H1 (cell line): ENCODE data around the gene ILF2. TPM values are rescaled to one million over a fixed set of nuclear protein-coding genes. Genes with fewer than 3 reads are reported as not detected.

ENCODE experiments used
- CTCF ChIA-PET: fragments of 300-600 bp; sonication (Branson Sonifier 250); formaldehyde crosslinking; loops from one replicate; lab custom pipeline; 2021; ENCODE audit not compliant: partially characterized antibody; lab: Charles Lee
- POLR2A ChIA-PET: fragments of 300-600 bp; sonication (Branson Sonifier 250); formaldehyde crosslinking; loops from one replicate; lab custom pipeline; 2021; ENCODE audit warnings: inconsistent platforms; ENCODE audit not compliant: partially characterized antibody; lab: Charles Lee
- DNase-seq, 2 experiments: peaks; one replicate each; pipeline versions ENCODE4 v3.0.0 to v3.0.0-alpha.2; 2010 to 2022; ENCODE audit warnings: low spot score in 2 of 2, low read depth in 1 of 2, mixed read lengths in 1 of 2
- FAIRE-seq: peaks from 2 replicates; lab custom pipeline; 2011; peaks lifted over from hg19 to GRCh38; lab: Jason Lieb, UNC
- H2AFZ ChIP-seq: 2 replicates; pipeline ENCODE4 v1.8.1; 2012; ENCODE audit warnings: low read length, inconsistent platforms
- H2AK5ac ChIP-seq: 2 replicates; pipeline ENCODE4 v1.6.1; 2013; ENCODE audit warnings: low read depth, low read length
- H2BK120ac ChIP-seq: replicated peaks from 2 replicates; pipeline ENCODE3; 2013; ENCODE audit warnings: low read depth, low read length, inconsistent platforms
- H2BK12ac ChIP-seq: 2 replicates; pipeline ENCODE4 v1.6.1; 2013; ENCODE audit warnings: low read depth, low read length
- H2BK15ac ChIP-seq: 2 replicates; pipeline ENCODE4 v1.6.1; 2013; ENCODE audit warnings: low read length
- H2BK20ac ChIP-seq: 2 replicates; pipeline ENCODE4 v1.6.1; 2013; ENCODE audit warnings: low read length
- H2BK5ac ChIP-seq: 2 replicates; pipeline ENCODE4 v1.6.1; 2013; ENCODE audit warnings: low read depth, low read length
- H3K14ac ChIP-seq: 2 replicates; pipeline ENCODE4 v1.6.1; 2013; ENCODE audit warnings: inconsistent platforms; ENCODE audit not compliant: insufficient read length
- H3K18ac ChIP-seq: 2 replicates; pipeline ENCODE4 v1.6.1; 2013; ENCODE audit warnings: low read length; ENCODE audit errors: extremely low read depth
- H3K23ac ChIP-seq: 2 replicates; pipeline ENCODE4 v1.6.1; 2013; ENCODE audit warnings: inconsistent platforms; ENCODE audit not compliant: insufficient read length
- H3K23me2 ChIP-seq: 2 replicates; pipeline ENCODE4 v1.6.1; 2013; ENCODE audit warnings: low read depth, low read length
- H3K27ac ChIP-seq: 2 replicates; pipeline ENCODE4 v1.6.1; 2011; ENCODE audit warnings: low read depth, low read length, inconsistent platforms
- H3K27me3 ChIP-seq, 4 experiments: replicated peaks in 1 of 4; 1 replicate in 1 of 4; 2 replicates in 3 of 4; pipeline versions ENCODE4 v1.6.1 to v1.8.1; 2011 to 2013; ENCODE audit warnings: low read length in 3 of 4, mild to moderate bottlenecking in 3 of 4, inconsistent platforms in 2 of 4, mixed read lengths in 2 of 4, moderate library complexity in 1 of 4; ENCODE audit not compliant: control insufficient read depth in 3 of 4, insufficient read depth in 3 of 4; ENCODE audit errors: extremely low read depth in 1 of 4
- H3K36me3 ChIP-seq, 4 experiments: 2 replicates each; pipeline versions ENCODE4 v1.6.1 to v1.8.1; 2011 to 2013; ENCODE audit warnings: mild to moderate bottlenecking in 4 of 4, low read length in 3 of 4, moderate library complexity in 2 of 4, control low read depth in 1 of 4, inconsistent platforms in 1 of 4; ENCODE audit not compliant: insufficient read depth in 4 of 4, control insufficient read depth in 2 of 4
- H3K4ac ChIP-seq: replicated peaks from 2 replicates; pipeline ENCODE3; 2013; ENCODE audit warnings: low read length, low read depth, mixed read lengths, inconsistent platforms; ENCODE audit not compliant: insufficient read length
- H3K4me1 ChIP-seq, 4 experiments: replicated peaks in 1 of 4; 1 replicate in 1 of 4; 2 replicates in 3 of 4; pipeline versions ENCODE4 v1.6.1 to v1.8.1; 2011 to 2013; ENCODE audit warnings: low read length in 3 of 4, inconsistent platforms in 2 of 4, mixed read lengths in 1 of 4; ENCODE audit not compliant: insufficient read depth in 4 of 4, control insufficient read depth in 3 of 4
- H3K4me2 ChIP-seq, 2 experiments: 2 replicates each; pipeline versions ENCODE4 v1.6.1 to v1.8.1; 2011 to 2013; ENCODE audit warnings: low read depth in 2 of 2, low read length in 2 of 2, control low read depth in 1 of 2, inconsistent platforms in 1 of 2, mild to moderate bottlenecking in 1 of 2; ENCODE audit not compliant: insufficient read depth in 1 of 2
- H3K4me3 ChIP-seq, 4 experiments: fragments of 200-600, 300-600 bp in 1 of 4; sonication (generic), shearing (Covaris generic), sonication (Bioruptor Twin) in 1 of 4; 2 replicates each; pipeline versions ENCODE4 v1.5.1 to v1.8.1; 2011 to 2016; ENCODE audit warnings: low read length in 4 of 4, low read depth in 3 of 4, control low read depth in 2 of 4, inconsistent platforms in 2 of 4, mild to moderate bottlenecking in 2 of 4, mixed read lengths in 1 of 4, moderate library complexity in 1 of 4; ENCODE audit not compliant: insufficient read depth in 2 of 4; ENCODE audit errors: extremely low read depth in 1 of 4
- H3K56ac ChIP-seq: replicated peaks from 2 replicates; pipeline ENCODE3; 2013; ENCODE audit warnings: low read depth, mild to moderate bottlenecking, mixed read lengths, low read length, inconsistent platforms; ENCODE audit not compliant: insufficient read length
- H3K79me1 ChIP-seq: 2 replicates; pipeline ENCODE4 v1.6.1; 2013; ENCODE audit warnings: low read depth, low read length, control low read depth
- H3K79me2 ChIP-seq, 2 experiments: 2 replicates each; pipeline versions ENCODE4 v1.6.1 to v1.8.1; 2012 to 2013; ENCODE audit warnings: low read length in 2 of 2, mild to moderate bottlenecking in 2 of 2, inconsistent platforms in 1 of 2; ENCODE audit not compliant: insufficient read depth in 2 of 2, control insufficient read depth in 1 of 2
- H3K9ac ChIP-seq, 4 experiments: replicated peaks in 1 of 4; 1 replicate in 1 of 4; 2 replicates in 3 of 4; pipeline versions ENCODE4 v1.6.1 to v1.8.1; 2011 to 2013; ENCODE audit warnings: low read depth in 3 of 4, low read length in 3 of 4, control low read depth in 2 of 4, mild to moderate bottlenecking in 2 of 4, moderate library complexity in 2 of 4, inconsistent platforms in 1 of 4; ENCODE audit errors: extremely low read depth in 1 of 4
- H3K9me3 ChIP-seq, 2 experiments: 2 replicates each; pipeline versions ENCODE4 v1.6.1 to v1.8.1; 2012 to 2013; ENCODE audit warnings: mild to moderate bottlenecking in 2 of 2, moderate library complexity in 2 of 2, control low read depth in 1 of 2, inconsistent platforms in 1 of 2, low read depth in 1 of 2, low read length in 1 of 2, mixed read lengths in 1 of 2; ENCODE audit not compliant: insufficient read depth in 2 of 2
- H4K20me1 ChIP-seq, 2 experiments: replicated peaks in 1 of 2; 2 replicates each; pipeline versions ENCODE3 to v1.8.1; 2011 to 2013; ENCODE audit warnings: inconsistent platforms in 2 of 2, low read length in 2 of 2, mild to moderate bottlenecking in 1 of 2; ENCODE audit not compliant: insufficient read depth in 2 of 2, control insufficient read depth in 1 of 2
- H4K5ac ChIP-seq: 2 replicates; pipeline ENCODE4 v1.6.1; 2013; ENCODE audit warnings: low read length, low read depth, mixed read lengths, inconsistent platforms; ENCODE audit not compliant: insufficient read length
- H4K8ac ChIP-seq: 2 replicates; pipeline ENCODE4 v1.8.0; 2013; ENCODE audit warnings: mild to moderate bottlenecking, moderate library complexity, low read length, inconsistent platforms; ENCODE audit not compliant: insufficient read depth; ENCODE audit errors: extremely low read depth
- H4K91ac ChIP-seq: replicated peaks from 2 replicates; pipeline ENCODE3; 2013; ENCODE audit warnings: low read length, mixed read lengths, inconsistent platforms; ENCODE audit not compliant: insufficient read length
- ASH2L ChIP-seq: fragments of 200-600, 300-600 bp; sonication (generic); IDR thresholded peaks from one replicate; pipeline ENCODE4 v1.7.1; 2017; ENCODE audit warnings: low read length
- BCL11A ChIP-seq, 2 experiments: IDR thresholded peaks; one replicate each; pipeline ENCODE4 v1.6.1; 2011; ENCODE audit warnings: low read depth in 2 of 2, low read length in 2 of 2, mild to moderate bottlenecking in 2 of 2
- CEBPB ChIP-seq: IDR thresholded peaks from 2 replicates; pipeline ENCODE4 v1.6.1; 2012; ENCODE audit warnings: low read depth, low read length
- CTBP2 ChIP-seq: IDR thresholded peaks from 2 replicates; pipeline ENCODE4 v1.7.0; 2011; ENCODE audit warnings: borderline replicate concordance, mild to moderate bottlenecking, moderate library complexity, mixed read lengths, low read length; ENCODE audit not compliant: insufficient read depth, insufficient read length
- KDM1A ChIP-seq: fragments of 200-600, 300-600 bp; sonication (generic); IDR thresholded peaks from 2 replicates; pipeline ENCODE4 v1.7.1; 2016; ENCODE audit warnings: mild to moderate bottlenecking, low read length, borderline replicate concordance
- SIN3A ChIP-seq, 2 experiments: IDR thresholded peaks in 1 of 2; conservative IDR thresholded peaks in 1 of 2; 2 replicates each; pipeline ENCODE4 v1.6.1; 2011 to 2012; ENCODE audit warnings: low read length in 2 of 2, improper control_type of control experiment in 1 of 2, low read depth in 1 of 2, mild to moderate bottlenecking in 1 of 2
- SP1 ChIP-seq: IDR thresholded peaks from 2 replicates; pipeline ENCODE4 v1.6.1; 2011; ENCODE audit warnings: low read depth, low read length
- SRF ChIP-seq: IDR thresholded peaks from 2 replicates; pipeline ENCODE4 v1.6.1; 2011; ENCODE audit warnings: mild to moderate bottlenecking, low read depth, low read length, moderate library complexity
- WGBS, 2 experiments: shearing (Covaris generic) in 1 of 2; methylation state at CpG; one replicate each; pipeline versions ENCODE4 v1.1.6 to v1.1.7; 2013 to 2015; ENCODE audit warnings: low lambda C conversion rate in 2 of 2, mixed read lengths in 2 of 2, inconsistent platforms in 1 of 2, low coverage in 1 of 2, missing lambda C conversion rate in 1 of 2; ENCODE audit not compliant: insufficient replicate concordance in 2 of 2, insufficient coverage in 1 of 2, insufficient read length in 1 of 2; ENCODE audit errors: extremely low coverage in 1 of 2, missing lambda C conversion rate in 1 of 2; 5-methylcytosine and 5-hydroxymethylcytosine counted together
- long read RNA-seq, 2 experiments: library from RNA in 1 of 2; library from capped mRNA in 1 of 2; stranded (forward); transcript quantifications; one replicate each; pipeline ENCODE4 v2.0.0, GENCODE V29; 2021; ENCODE audit warnings: inconsistent platforms in 1 of 2
- polyA minus RNA-seq, 3 experiments: library from RNA; depleted of rRNA, polyadenylated mRNA; stranded (reverse); fragments of >200 nt; gene quantifications; 1 replicate in 2 of 3; 2 replicates in 1 of 3; pipeline ENCODE4 v1.2.3, GENCODE V29; 2011
- polyA plus RNA-seq, 7 experiments: library from polyadenylated mRNA; depleted of rRNA in 3 of 7; stranded (reverse) in 5 of 7; unstranded in 2 of 7; fragments of >200 nt in 5 of 7; fragments of 200-250 nt in 2 of 7; gene quantifications; 1 replicate in 5 of 7; 2 replicates in 1 of 7; 4 replicates in 1 of 7; pipeline versions ENCODE4 v1.2.1 to v1.2.3, GENCODE V29; 2011 to 2013; ENCODE audit warnings: missing spikeins in 2 of 7, mixed read lengths in 2 of 7
- total RNA-seq: library from RNA; stranded (reverse); fragmentation: NEBNext Ultra II Directional; extraction: Animal tissue kit (Norgen Biotek cat#: 25700); gene quantifications from 2 replicates; pipeline ENCODE4 v1.2.1, GENCODE V29; 2021

Gene ILF2
- total RNA-seq (387 and 389 TPM in 2 replicates), polyA plus RNA-seq (2011; rRNA removed) (290 and 474 TPM in 2 replicates), polyA minus RNA-seq (2011; rRNA and poly(A)+ RNA removed) (466 and 520 TPM in 2 replicates)
- 426 TPM for polyA plus RNA-seq (2011; cell fraction: cytosol; rRNA removed)
- 272 TPM for polyA plus RNA-seq (2011; cell fraction: nucleus; rRNA removed)
- 390 to 458 TPM (median 400 TPM) in 4 replicates for polyA plus RNA-seq (2012, experiment 1 of 2)
- 170 TPM for polyA plus RNA-seq (2012, experiment 2 of 2)
- 273 TPM for polyA plus RNA-seq (2013, experiment 1 of 2)
- polyA plus RNA-seq (2013, experiment 2 of 2): 279 TPM
- 167 TPM for polyA minus RNA-seq (2011; cell fraction: cytosol; rRNA and poly(A)+ RNA removed)
- 136 TPM for polyA minus RNA-seq (2011; cell fraction: nucleus; rRNA and poly(A)+ RNA removed)
- long read RNA-seq, experiment 1, transcript ILF2-201 (14 exons, 1,659 nt): major isoform, 137 of 398 reads
- long read RNA-seq, experiment 1, partial matches to known transcripts: 202 of 398 reads
- long read RNA-seq, experiment 1, other reads (novel, unspliced or antisense): 58 of 398 reads
- long read RNA-seq, experiment 2, transcript ILF2-201 (14 exons, 1,659 nt): major isoform, 937 of 1,117 reads
- long read RNA-seq, experiment 2, partial matches to known transcripts: 143 of 1,117 reads
- long read RNA-seq, experiment 2, other reads (novel, unspliced or antisense): 37 of 1,117 reads

DNA sequence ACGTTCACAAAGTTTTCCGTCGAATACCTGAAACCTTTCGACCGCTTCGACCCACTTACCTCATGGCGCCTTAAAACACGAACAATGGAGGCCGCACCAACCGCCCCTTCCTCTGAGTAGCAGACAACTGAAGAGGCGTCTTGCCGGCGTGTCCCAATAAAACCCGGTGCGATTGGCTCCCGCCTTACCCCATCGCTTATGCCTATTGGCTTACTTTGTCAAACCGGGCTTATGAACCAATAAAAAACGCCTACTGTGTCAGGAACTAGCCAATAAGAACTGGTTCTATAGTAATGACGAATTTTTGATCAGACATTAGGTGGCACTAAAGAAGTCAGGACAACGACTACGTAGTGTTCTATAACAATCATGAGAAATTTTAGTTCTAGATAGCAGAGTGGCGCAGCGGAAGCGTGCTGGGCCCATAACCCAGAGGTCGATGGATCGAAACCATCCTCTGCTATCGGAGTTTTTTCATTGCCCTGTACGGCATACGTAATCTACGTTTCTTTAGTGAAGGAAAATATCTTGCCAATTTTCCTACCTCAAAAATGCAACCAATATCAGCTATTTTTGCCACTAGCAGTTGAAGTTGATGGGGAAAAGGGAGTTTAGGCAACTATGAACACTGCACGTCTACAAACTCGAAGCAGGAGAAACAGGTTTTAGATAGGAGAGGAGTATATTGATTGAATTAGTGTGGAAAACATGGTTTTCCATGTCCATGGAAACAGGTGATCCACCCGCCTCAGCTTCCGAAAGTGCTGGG is at the start of gene ILF2:
Gene ILF2 (minus strand): TSS at position 135 of the 769 bp plus-strand sequence. CDS start 71 bp downstream, at position 64.
- FAIRE-seq: peak; percentile 89
- H4K91ac ChIP-seq: peak within 1 kb of the TSS; percentile 70
- peak within 1 kb of the TSS; percentile 73 for H4K5ac ChIP-seq
- WGBS, 2 experiments: 1% methylated on average over 35 of the region's 35 CpGs; no CpG with 5 or more reads in 1 of the 2 experiments
- H4K20me1 ChIP-seq: peaks cover 0 to 3% of the 10 kb centered on the region in 2 experiments
- H2BK12ac ChIP-seq: no peak within 1 kb of the TSS; the same call in 1 of the 2 replicates
- H2BK20ac ChIP-seq: no peak within 1 kb of the TSS
- peak within 1 kb of the TSS; percentile 95 for H2BK5ac ChIP-seq
- no peak within 1 kb of the TSS for H3K23ac ChIP-seq
- H3K14ac ChIP-seq: no peak within 1 kb of the TSS
- peak within 1 kb of the TSS; percentile 95 for H3K27ac ChIP-seq
- peak within 1 kb of the TSS; percentile 97 to 100 (median 100) for H3K9ac ChIP-seq
- H2AFZ ChIP-seq: peak within 1 kb of the TSS; percentile 63
- peaks cover 29 to 37% (median 36%) of the 10 kb centered on the region in 4 experiments for H3K36me3 ChIP-seq
- ChIA-PET POLR2A (interaction anchor here (0.5 to 19.8 kb wide), 11 partner anchors 10 to 319 kb away, joined by 3 to 343 read pairs (median 5); partner anchors contain the start of genes CHTOP, INTS3, RPS27 and SLC39A1), CTCF (interaction anchor here (0.6 to 11.7 kb wide), 5 partner anchors 27 to 224 kb away, joined by 3 to 172 read pairs (median 3); no protein-coding TSS in a partner anchor)
- H3K79me2 ChIP-seq: peaks cover 11 to 32% of the 10 kb centered on the region in 2 experiments
- no peaks in the 10 kb centered on the region for H3K9me3 ChIP-seq
- H3K4me1 ChIP-seq: peaks cover 0 to 4% (median 2%) of the 10 kb centered on the region in 4 experiments; a peak in 2 of 7 replicates
- H3K56ac ChIP-seq: peak within 1 kb of the TSS; percentile 67
- no peaks in the 10 kb centered on the region; the same call in 1 of the 2 replicates for H3K79me1 ChIP-seq
- H3K4me2 ChIP-seq: peak within 1 kb of the TSS; percentile 80 to 84
- peak within 1 kb of the TSS; percentile 27; the same call in 1 of the 2 replicates for H3K18ac ChIP-seq
- no peak within 1 kb of the TSS for H2BK120ac ChIP-seq
- peak within 1 kb of the TSS; percentile 89 to 100 (median 99) for H3K4me3 ChIP-seq
- DNase-seq: peak; percentile 96 to 99
- H2AK5ac ChIP-seq: 0 out of 2 replicates have a peak within 1 kb of the TSS, but pooled peaks have one; percentile 60
- H3K23me2 ChIP-seq: peaks cover 8% of the 10 kb centered on the region
- H3K4ac ChIP-seq: peak within 1 kb of the TSS; percentile 46
- H2BK15ac ChIP-seq: no peak within 1 kb of the TSS
- no peaks in the 10 kb centered on the region for H3K27me3 ChIP-seq
- H4K8ac ChIP-seq: peak within 1 kb of the TSS; percentile 98
- TF ChIP-seq SIN3A (conservative IDR thresholded peaks at IDR 0.05 in 1 of 2, IDR thresholded peaks at IDR 0.05 in 1 of 2; ENCODE audit: low read depth in 1 of 2, low read length in 2 of 2) (peak in 1 of 2 experiments; percentile 35; a peak in 1 of 4 replicates), ASH2L (peak; percentile 82), BCL11A (IDR thresholded peaks at IDR 0.05; ENCODE audit: low read depth in 2 of 2, low read length in 2 of 2) (no peak), CEBPB (peak; percentile 52; the same call in 1 of the 2 replicates), SRF (no peak), SP1 (peak; percentile 98), CTBP2 (no peak), KDM1A (no peak)
